Measurements from ENCODE around the gene FARP1. TPM values are rescaled to one million over a fixed set of nuclear protein-coding genes. Genes with fewer than 3 reads are reported as not detected.

Gene FARP1
- total and polyA plus RNA-seq, 2 of the 13 experiments (the other 11 are each of a cell fraction or from before 2014, with no cell fraction given) = 70.6 to 126 TPM

DNA sequence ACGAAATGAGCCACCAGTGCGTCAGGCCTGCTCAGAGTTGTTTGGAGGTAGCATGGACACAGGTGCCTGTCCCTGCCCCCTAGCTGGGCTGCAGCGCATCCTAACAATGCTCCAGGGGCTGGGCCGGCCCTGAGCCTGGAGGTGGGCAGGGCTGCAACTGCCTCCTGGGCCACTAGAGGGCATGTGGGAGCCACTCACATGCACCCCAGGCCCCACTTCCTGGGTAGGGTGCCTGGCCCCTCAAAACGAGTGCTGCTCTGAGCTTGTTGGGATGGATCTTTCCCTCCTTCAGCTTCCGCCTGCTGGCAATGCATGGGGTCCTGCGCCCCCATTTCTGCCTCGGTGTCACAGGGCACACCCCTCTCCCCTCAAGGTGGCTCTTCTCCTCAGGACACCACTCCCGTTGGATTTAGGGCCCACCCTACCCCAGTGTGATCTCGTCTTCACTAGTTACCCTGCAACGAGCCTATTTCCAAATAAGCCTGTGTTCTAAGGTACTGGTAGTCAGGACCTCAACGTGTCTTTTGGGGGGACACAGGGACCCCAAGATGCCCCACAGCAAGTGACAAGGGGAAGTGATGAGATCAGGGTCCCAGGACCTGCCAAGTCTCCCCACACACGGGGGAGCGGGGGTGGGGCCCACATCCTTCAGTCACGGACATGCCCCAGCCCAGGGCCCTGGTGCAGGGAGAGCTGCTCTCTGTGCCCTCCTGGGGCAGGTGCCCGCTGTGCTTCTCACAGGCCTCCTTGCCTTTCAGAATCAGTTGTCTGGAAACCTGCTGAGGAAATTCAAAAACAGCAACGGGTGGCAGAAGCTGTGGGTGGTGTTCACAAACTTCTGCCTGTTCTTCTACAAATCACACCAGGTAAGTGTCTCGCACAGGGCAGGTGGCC is 302.7 kb downstream of the FARP1 start (continued):
- TF ChIP-seq, protein P1, sequence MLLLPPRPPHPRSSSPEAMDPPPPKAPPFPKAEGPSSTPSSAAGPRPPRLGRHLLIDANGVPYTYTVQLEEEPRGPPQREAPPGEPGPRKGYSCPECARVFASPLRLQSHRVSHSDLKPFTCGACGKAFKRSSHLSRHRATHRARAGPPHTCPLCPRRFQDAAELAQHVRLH (CRISPR knock-in tag; IDR thresholded peaks at IDR 0.05; ENCODE audit: borderline replicate concordance, low read depth) = no peak
- TF ChIP-seq HNRNPH1 (optimal IDR thresholded peaks at IDR 0.05; ENCODE audit: low read depth, low read length) (peak; percentile 33), SP140L (CRISPR knock-in tag; IDR thresholded peaks at IDR 0.05; ENCODE audit: borderline replicate concordance) (no peak), ZNF235 (CRISPR knock-in tag; IDR thresholded peaks at IDR 0.05; ENCODE audit: borderline replicate concordance) (no peak), NCOA1 (CRISPR knock-in tag; IDR thresholded peaks at IDR 0.05) (no peak), NFE2L1 (CRISPR knock-in tag; IDR thresholded peaks at IDR 0.05; ENCODE audit: borderline replicate concordance) (no peak), ELF1 (CRISPR knock-in tag; IDR thresholded peaks at IDR 0.05) (no peak), MBD4 (IDR thresholded peaks at IDR 0.05; ENCODE audit: borderline replicate concordance, low read length) (no peak), ZBTB21 (CRISPR knock-in tag; IDR thresholded peaks at IDR 0.05) (no peak), ZNF20 (CRISPR knock-in tag; IDR thresholded peaks at IDR 0.05) (no peak), HIVEP1 (CRISPR knock-in tag; IDR thresholded peaks at IDR 0.05) (no peak), WIZ (CRISPR knock-in tag; IDR thresholded peaks at IDR 0.05) (no peak), RFXANK (CRISPR knock-in tag; IDR thresholded peaks at IDR 0.05) (no peak), ELF4 (CRISPR knock-in tag; IDR thresholded peaks at IDR 0.05; ENCODE audit: borderline replicate concordance) (no peak), TBX3 (IDR thresholded peaks at IDR 0.05; ENCODE audit: borderline replicate concordance) (no peak), HNF4A (CRISPR knock-in tag; IDR thresholded peaks at IDR 0.05) (no peak), HMG20B (CRISPR knock-in tag; conservative IDR thresholded peaks at IDR 0.05) (no peak), ZNF773 (CRISPR knock-in tag; IDR thresholded peaks at IDR 0.05; ENCODE audit: borderline replicate concordance) (no peak), ARNT2 (CRISPR knock-in tag; IDR thresholded peaks at IDR 0.05; ENCODE audit: low read depth) (0 out of 2 replicates have a peak, but pooled peaks have one; percentile 33)
- TF ChIP-seq, protein P2, sequence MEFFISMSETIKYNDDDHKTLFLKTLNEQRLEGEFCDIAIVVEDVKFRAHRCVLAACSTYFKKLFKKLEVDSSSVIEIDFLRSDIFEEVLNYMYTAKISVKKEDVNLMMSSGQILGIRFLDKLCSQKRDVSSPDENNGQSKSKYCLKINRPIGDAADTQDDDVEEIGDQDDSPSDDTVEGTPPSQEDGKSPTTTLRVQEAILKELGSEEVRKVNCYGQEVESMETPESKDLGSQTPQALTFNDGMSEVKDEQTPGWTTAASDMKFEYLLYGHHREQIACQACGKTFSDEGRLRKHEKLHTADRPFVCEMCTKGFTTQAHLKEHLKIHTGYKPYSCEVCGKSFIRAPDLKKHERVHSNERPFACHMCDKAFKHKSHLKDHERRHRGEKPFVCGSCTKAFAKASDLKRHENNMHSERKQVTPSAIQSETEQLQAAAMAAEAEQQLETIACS (CRISPR knock-in tag; IDR thresholded peaks at IDR 0.05) = no peak
- TF ChIP-seq, protein P3, sequence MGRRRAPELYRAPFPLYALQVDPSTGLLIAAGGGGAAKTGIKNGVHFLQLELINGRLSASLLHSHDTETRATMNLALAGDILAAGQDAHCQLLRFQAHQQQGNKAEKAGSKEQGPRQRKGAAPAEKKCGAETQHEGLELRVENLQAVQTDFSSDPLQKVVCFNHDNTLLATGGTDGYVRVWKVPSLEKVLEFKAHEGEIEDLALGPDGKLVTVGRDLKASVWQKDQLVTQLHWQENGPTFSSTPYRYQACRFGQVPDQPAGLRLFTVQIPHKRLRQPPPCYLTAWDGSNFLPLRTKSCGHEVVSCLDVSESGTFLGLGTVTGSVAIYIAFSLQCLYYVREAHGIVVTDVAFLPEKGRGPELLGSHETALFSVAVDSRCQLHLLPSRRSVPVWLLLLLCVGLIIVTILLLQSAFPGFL (CRISPR knock-in tag; IDR thresholded peaks at IDR 0.05) = no peak
- TF ChIP-seq, protein P4, sequence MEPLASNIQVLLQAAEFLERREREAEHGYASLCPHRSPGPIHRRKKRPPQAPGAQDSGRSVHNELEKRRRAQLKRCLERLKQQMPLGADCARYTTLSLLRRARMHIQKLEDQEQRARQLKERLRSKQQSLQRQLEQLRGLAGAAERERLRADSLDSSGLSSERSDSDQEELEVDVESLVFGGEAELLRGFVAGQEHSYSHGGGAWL (CRISPR knock-in tag; IDR thresholded peaks at IDR 0.05) = no peak
- TF ChIP-seq, protein P5, sequence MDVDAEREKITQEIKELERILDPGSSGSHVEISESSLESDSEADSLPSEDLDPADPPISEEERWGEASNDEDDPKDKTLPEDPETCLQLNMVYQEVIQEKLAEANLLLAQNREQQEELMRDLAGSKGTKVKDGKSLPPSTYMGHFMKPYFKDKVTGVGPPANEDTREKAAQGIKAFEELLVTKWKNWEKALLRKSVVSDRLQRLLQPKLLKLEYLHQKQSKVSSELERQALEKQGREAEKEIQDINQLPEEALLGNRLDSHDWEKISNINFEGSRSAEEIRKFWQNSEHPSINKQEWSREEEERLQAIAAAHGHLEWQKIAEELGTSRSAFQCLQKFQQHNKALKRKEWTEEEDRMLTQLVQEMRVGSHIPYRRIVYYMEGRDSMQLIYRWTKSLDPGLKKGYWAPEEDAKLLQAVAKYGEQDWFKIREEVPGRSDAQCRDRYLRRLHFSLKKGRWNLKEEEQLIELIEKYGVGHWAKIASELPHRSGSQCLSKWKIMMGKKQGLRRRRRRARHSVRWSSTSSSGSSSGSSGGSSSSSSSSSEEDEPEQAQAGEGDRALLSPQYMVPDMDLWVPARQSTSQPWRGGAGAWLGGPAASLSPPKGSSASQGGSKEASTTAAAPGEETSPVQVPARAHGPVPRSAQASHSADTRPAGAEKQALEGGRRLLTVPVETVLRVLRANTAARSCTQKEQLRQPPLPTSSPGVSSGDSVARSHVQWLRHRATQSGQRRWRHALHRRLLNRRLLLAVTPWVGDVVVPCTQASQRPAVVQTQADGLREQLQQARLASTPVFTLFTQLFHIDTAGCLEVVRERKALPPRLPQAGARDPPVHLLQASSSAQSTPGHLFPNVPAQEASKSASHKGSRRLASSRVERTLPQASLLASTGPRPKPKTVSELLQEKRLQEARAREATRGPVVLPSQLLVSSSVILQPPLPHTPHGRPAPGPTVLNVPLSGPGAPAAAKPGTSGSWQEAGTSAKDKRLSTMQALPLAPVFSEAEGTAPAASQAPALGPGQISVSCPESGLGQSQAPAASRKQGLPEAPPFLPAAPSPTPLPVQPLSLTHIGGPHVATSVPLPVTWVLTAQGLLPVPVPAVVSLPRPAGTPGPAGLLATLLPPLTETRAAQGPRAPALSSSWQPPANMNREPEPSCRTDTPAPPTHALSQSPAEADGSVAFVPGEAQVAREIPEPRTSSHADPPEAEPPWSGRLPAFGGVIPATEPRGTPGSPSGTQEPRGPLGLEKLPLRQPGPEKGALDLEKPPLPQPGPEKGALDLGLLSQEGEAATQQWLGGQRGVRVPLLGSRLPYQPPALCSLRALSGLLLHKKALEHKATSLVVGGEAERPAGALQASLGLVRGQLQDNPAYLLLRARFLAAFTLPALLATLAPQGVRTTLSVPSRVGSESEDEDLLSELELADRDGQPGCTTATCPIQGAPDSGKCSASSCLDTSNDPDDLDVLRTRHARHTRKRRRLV (CRISPR knock-in tag; IDR thresholded peaks at IDR 0.05) = no peak

Data from HepG2 (cell line).